NCI-H2081 (cell line): ENCODE results near the gene SFXN5.

Source experiments
- DNase-seq, 2 experiments: peaks; one replicate each; lab custom pipeline; 2025; lab: John Stamatoyannopoulos, UW

The SFXN5 gene

DNA sequence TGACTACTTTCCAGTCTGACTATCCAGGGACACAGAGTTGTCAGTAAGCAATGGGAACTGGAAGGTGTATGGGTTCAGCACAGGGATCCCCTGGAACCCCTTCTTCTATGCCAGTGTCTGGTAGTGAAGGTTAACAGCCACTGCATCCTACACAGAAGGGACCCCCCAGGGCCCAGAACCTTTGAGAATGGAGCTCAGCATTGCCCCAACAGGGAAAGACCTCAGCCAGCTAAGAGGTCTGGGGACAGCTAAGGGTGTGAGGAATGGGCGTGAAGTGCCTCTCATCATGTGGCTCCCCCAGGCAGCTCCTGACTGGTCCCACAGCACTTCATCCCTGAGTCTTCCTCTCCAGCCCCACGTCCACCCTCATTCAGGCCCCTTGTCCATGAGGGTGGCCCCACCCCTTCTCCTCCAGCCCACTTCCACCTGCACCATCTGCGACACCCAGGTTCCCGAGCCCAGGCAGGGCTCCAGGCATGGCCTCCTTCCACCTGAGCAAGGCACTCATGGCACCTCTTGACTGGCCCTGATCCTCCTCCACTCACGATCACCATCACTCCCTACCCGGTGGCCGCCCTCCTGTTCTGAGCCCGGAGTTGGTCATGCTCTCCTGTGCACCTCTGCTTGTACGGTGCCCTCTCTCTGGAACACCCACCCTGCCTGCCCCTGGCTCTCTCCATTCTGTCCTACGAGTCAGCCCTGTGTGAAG is 77.1 kb downstream of the SFXN5 start:
- DNase-seq: no peak

DNA sequence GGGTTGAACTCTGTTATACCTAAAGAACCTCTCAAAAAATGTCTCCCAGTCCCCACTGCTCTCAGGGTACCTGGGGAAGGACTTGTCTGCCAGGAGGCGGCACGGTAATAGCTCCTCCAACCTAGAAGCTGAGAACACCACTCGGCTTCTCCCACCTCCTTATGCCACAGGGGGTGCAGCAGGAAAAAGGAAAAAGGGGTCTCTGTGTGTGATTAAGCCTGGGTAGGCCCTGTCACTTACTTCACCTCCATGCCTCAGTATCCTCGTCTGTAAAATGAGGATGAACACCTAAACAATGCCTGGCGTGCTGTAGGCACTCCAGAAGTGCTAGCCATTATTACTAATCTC is 77.6 kb downstream of the SFXN5 start:
- DNase-seq: no peak

GRCh38 chr2:72993147-72993932 is 78.2 kb downstream of the SFXN5 start:
- peak; percentile 2 to 30 for DNase-seq

- no peak for DNase-seq
Measured at GRCh38 chr2:72992734-72993102, 78.8 kb downstream of the SFXN5 start.

- DNase-seq: no peak
Measured at GRCh38 chr2:72991980-72992733, 79.4 kb downstream of the SFXN5 start.

DNA sequence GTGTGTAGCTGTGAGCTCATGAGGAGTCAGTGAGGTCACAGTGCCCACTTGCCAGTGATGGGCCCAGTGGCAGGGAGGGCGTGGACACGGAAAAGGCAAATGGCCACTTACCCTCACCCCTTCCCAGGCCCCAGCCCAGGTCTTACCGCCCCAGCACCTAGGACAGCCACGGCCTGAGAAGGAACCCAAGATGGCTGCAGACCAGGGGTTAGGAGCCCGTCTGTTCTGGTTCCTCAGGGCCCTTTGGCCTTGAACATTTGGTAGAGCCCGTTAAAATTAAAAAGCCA is 80.1 kb downstream of the SFXN5 start:
- no peak for DNase-seq

DNA sequence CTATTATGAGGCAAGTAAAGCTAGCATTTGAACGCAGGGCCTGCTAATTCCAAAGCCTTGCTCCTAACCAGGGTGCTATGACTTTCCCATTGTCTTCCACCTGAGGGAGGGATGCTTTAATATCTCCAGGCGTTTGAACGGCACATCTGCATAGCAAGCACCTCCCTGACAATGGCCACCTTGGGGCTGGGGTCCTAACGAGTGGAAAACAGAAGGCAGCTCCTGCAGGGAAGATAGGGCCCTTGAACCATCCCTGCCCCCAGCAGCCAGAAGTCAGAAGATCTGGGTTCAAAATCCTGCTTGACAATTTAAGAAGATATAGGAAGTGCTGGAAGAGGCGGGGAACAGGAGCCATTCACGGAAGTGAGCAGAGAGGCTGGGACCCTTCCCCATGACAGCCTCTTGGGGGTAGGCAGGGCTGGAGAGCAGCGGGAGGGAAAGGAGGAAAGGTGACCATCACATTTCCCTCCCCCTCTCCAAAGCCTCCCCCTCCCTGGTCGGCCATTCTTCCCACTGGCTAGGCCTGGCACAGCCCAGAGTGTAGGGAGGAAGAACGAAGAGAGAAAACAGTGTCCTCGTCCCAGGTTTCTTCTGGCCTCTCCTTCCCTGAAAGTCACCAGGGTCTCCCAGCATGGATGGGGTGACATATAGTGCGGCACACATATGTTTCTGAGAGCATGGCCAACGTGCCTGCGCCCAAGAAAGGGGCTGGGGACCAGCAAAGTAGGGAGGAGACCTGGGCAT is 80.6 kb downstream of the SFXN5 start:
- DNase-seq: no peak

GRCh38 chr2:72989770-72990556 is 81.5 kb downstream of the SFXN5 start:
- DNase-seq: no peak

DNA sequence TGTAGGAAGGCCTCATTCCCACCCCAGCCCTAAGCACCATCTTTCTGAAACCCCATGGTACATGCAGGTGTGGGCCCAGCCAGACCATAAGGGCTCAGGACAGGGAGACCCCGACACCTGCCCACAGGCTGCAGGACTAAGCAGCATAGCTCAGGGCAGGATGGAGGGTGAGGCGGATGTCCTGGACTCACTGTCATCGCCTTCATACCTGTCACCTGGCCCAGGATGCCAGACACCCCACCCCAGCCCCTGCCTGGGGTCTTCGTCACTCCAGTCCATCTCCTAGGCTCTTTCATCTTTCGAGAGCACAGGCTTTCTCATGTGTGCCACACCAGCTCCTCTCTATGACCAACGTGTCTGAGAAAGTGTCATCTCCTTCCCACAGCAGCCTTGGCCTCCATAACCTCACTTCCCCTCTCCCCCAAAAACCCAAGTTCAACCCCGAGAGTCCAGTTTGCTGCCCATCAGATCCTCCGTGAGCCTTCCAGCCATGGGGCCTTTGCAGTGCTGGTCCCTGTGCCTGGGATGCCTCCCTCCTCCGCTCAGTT is 82.7 kb downstream of the SFXN5 start:
- DNase-seq: no peak

GRCh38 chr2:72988041-72988440 is 83.5 kb downstream of the SFXN5 start:
- DNase-seq: no peak

- DNase-seq: no peak
Measured at GRCh38 chr2:72985891-72986683, 85.4 kb downstream of the SFXN5 start.

GRCh38 chr2:72985136-72985535 is 86.4 kb downstream of the SFXN5 start:
- DNase-seq: no peak

GRCh38 chr2:72984172-72984671 is 87.3 kb downstream of the SFXN5 start:
- DNase-seq: no peak

GRCh38 chr2:72983500-72984161 is 87.9 kb downstream of the SFXN5 start:
- peak in 1 of 2 experiments; percentile 64 for DNase-seq

- DNase-seq: no peak
Measured at GRCh38 chr2:72982781-72983499, 88.6 kb downstream of the SFXN5 start.

- DNase-seq: no peak
Measured at GRCh38 chr2:72982219-72982618, 89.3 kb downstream of the SFXN5 start.

- no peak for DNase-seq
Measured at GRCh38 chr2:72981536-72981935, 90.0 kb downstream of the SFXN5 start.

DNA sequence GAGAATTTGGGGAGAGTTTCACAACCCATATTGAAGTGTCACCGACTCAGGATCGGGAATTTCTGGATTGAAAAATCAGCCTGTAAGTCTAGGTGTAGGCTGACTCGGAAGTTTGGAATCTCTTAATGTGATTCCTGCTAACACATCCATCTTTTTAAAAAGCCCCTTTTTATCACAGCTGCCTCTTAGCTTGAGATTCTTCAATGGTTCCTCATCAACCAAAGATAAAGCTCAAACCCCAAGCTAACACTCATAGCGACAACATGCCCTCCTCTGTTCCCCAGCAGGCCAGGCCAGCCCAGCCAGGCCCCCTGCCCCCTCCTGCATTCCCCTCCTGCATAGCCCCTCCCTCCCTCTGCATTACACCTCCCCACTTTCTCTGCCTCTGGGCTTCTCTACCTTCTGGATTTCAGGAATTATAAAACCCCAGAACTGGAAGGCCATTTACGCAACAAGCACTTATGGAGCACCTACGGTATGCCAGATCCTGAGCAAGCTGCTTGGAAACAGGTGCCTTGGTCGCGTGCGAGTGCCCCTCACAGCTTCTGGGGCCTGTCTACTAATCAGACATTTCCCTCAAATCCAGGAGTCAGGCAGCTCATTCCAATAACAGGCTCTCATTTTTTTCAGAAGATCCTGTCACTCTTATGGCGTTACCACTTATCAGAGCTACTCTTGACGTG is 90.8 kb downstream of the SFXN5 start:
- DNase-seq: no peak

GRCh38 chr2:72979896-72980295 is 91.6 kb downstream of the SFXN5 start:
- no peak for DNase-seq
